ENCODE results near the gene POLRMT.
A peak's percentile ranks its signal among the peaks of the same experiment; 100 is the strongest.

Gene POLRMT

GRCh38 chr19:633068-633785 is at the start of gene POLRMT:
Gene POLRMT, minus strand, starts transcription at chr19:633537. Its CDS starts 25 bp downstream, at chr19:633512.
- POLR2A ChIA-PET = interaction anchor here (0.7 to 2.2 kb wide), 3 partner anchors 9 to 172 kb away, joined by 3 to 8 read pairs (median 4); partner anchors contain the start of gene RNF126
- DNase-seq (ENCODE audit: extremely low spot score) = peak; percentile 100
- TF ChIP-seq CTBP1 (IDR thresholded peaks at IDR 0.05; ENCODE audit: borderline replicate concordance) = no peak
- peak; percentile 88 for TF ChIP-seq L3MBTL2 (conservative IDR thresholded peaks at IDR 0.05)
- TF ChIP-seq FOXA1 (IDR thresholded peaks at IDR 0.05) = no peak
- no peak for TF ChIP-seq LEF1 (IDR thresholded peaks at IDR 0.05; ENCODE audit: borderline replicate concordance)
- no peak for TF ChIP-seq SP1 (IDR thresholded peaks at IDR 0.05)
- peak; percentile 67 for TF ChIP-seq ELF4 (IDR thresholded peaks at IDR 0.05)
- TF ChIP-seq ZNF384 (IDR thresholded peaks at IDR 0.05) = no peak
- TF ChIP-seq NFRKB (IDR thresholded peaks at IDR 0.05) = no peak
- TF ChIP-seq SUZ12 (IDR thresholded peaks at IDR 0.05) = no peak
- peak; percentile 98 for TF ChIP-seq PKNOX1 (IDR thresholded peaks at IDR 0.05)
- CTCF ChIA-PET = no interaction called here

GRCh38 chr19:682678-683320 is 49.5 kb upstream of the POLRMT start:
- ChIA-PET POLR2A (no interaction called here), CTCF (no interaction called here)
- DNase-seq (ENCODE audit: extremely low spot score) = no peak
- TF ChIP-seq FOXA1 (IDR thresholded peaks at IDR 0.05) = no peak
- no peak for TF ChIP-seq SUZ12 (IDR thresholded peaks at IDR 0.05)
- no peak for TF ChIP-seq BHLHE40 (IDR thresholded peaks at IDR 0.05; ENCODE audit: borderline replicate concordance)
- TF ChIP-seq NFRKB (IDR thresholded peaks at IDR 0.05) = no peak
- no peak for TF ChIP-seq PKNOX1 (IDR thresholded peaks at IDR 0.05)
- TF ChIP-seq ELF4 (IDR thresholded peaks at IDR 0.05) = no peak
- no peak for TF ChIP-seq FOXM1 (IDR thresholded peaks at IDR 0.05; ENCODE audit: borderline replicate concordance)
- no peak for TF ChIP-seq SP1 (IDR thresholded peaks at IDR 0.05)
- TF ChIP-seq FOXK2 (IDR thresholded peaks at IDR 0.05) = no peak
- no peak for TF ChIP-seq L3MBTL2 (conservative IDR thresholded peaks at IDR 0.05)
- no peak for TF ChIP-seq ZNF384 (IDR thresholded peaks at IDR 0.05)
- TF ChIP-seq ARNT (IDR thresholded peaks at IDR 0.05) = no peak
- TF ChIP-seq CTBP1 (IDR thresholded peaks at IDR 0.05; ENCODE audit: borderline replicate concordance) = no peak
- no peak for TF ChIP-seq LEF1 (IDR thresholded peaks at IDR 0.05; ENCODE audit: borderline replicate concordance)
- no peak for TF ChIP-seq TARDBP (IDR thresholded peaks at IDR 0.05)
- no peak for TF ChIP-seq HDGF (IDR thresholded peaks at IDR 0.05; ENCODE audit: borderline replicate concordance)

- ChIA-PET POLR2A (interaction anchor here (0.6 to 1.7 kb wide), 3 partner anchors 15 to 22 kb away, joined by 3 to 9 read pairs (median 5); partner anchors contain the start of gene RNF126), CTCF (no interaction called here)
- no peak for TF ChIP-seq SUZ12 (IDR thresholded peaks at IDR 0.05)
- no peak for TF ChIP-seq FOXK2 (IDR thresholded peaks at IDR 0.05)
- TF ChIP-seq FOXA1 (IDR thresholded peaks at IDR 0.05) = no peak
- no peak for TF ChIP-seq LEF1 (IDR thresholded peaks at IDR 0.05; ENCODE audit: borderline replicate concordance)
- TF ChIP-seq SP1 (IDR thresholded peaks at IDR 0.05) = no peak
- no peak for TF ChIP-seq TARDBP (IDR thresholded peaks at IDR 0.05)
- no peak for TF ChIP-seq ZNF384 (IDR thresholded peaks at IDR 0.05)
- TF ChIP-seq FOXM1 (IDR thresholded peaks at IDR 0.05; ENCODE audit: borderline replicate concordance) = no peak
- TF ChIP-seq L3MBTL2 (conservative IDR thresholded peaks at IDR 0.05) = no peak
- DNase-seq (ENCODE audit: extremely low spot score) = peak; percentile 94
Measured at GRCh38 chr19:681029-682019, 48.0 kb upstream of the POLRMT start.

GRCh38 chr19:680287-681028 is 47.1 kb upstream of the POLRMT start:
- ChIA-PET CTCF (no interaction called here), POLR2A (interaction anchor here (0.6 to 1.7 kb wide), 8 partner anchors 10 to 39 kb away, joined by 3 to 9 read pairs (median 4); partner anchors contain the start of genes PALM and RNF126)

GRCh38 chr19:679418-680286 is 46.3 kb upstream of the POLRMT start:
- no peak for DNase-seq (ENCODE audit: extremely low spot score)
- POLR2A ChIA-PET = interaction anchor here (0.7 to 1.9 kb wide), 6 partner anchors 9 to 40 kb away, joined by 3 to 9 read pairs (median 5); partner anchors contain the start of gene RNF126
- CTCF ChIA-PET = interaction anchor here (0.8 kb wide), 1 partner anchor 16 kb away, joined by 3 read pairs; the partner anchor contains the start of gene RNF126
- TF ChIP-seq SP1 (IDR thresholded peaks at IDR 0.05) (no peak), FOXM1 (IDR thresholded peaks at IDR 0.05; ENCODE audit: borderline replicate concordance) (0 out of 2 replicates have a peak, but pooled peaks have one; percentile 13), PKNOX1 (IDR thresholded peaks at IDR 0.05) (no peak), BHLHE40 (IDR thresholded peaks at IDR 0.05; ENCODE audit: borderline replicate concordance) (no peak)

More at GRCh38 chr19:680287-681028, 47.1 kb upstream of the POLRMT start:
- TF ChIP-seq FOXK2 (IDR thresholded peaks at IDR 0.05) (no peak), LEF1 (IDR thresholded peaks at IDR 0.05; ENCODE audit: borderline replicate concordance) (0 out of 2 replicates have a peak, but pooled peaks have one; percentile 53), SP1 (IDR thresholded peaks at IDR 0.05) (peak; percentile 68; the same call in 1 of the 2 replicates)
- peak; percentile 99 for DNase-seq (ENCODE audit: extremely low spot score)

Measured in HEK293T (cell line).